Keratinocyte (primary cell): Measurements from ENCODE around the gene TEAD3.

Experiments used
- EZH2 ChIP-seq: IDR thresholded peaks from one replicate; pipeline ENCODE4 v1.6.1; 2012; ENCODE audit warnings: inconsistent platforms, mild to moderate bottlenecking, low read length, moderate library complexity
- TF ChIP-seq, protein P1 (sequence below), 3 experiments: IDR thresholded peaks in 1 of 3; conservative IDR thresholded peaks in 1 of 3; optimal IDR thresholded peaks in 1 of 3; 2 replicates in 2 of 3; 3 replicates in 1 of 3; pipeline versions ENCODE3 to v1.5.1; 2011; ENCODE audit warnings: low read length in 3 of 3, mild to moderate bottlenecking in 3 of 3, moderate library complexity in 2 of 3, control low read depth in 1 of 3, inconsistent platforms in 1 of 3; ENCODE audit not compliant: insufficient read depth in 2 of 3; ENCODE audit errors: extremely low read depth in 1 of 3

DNA sequence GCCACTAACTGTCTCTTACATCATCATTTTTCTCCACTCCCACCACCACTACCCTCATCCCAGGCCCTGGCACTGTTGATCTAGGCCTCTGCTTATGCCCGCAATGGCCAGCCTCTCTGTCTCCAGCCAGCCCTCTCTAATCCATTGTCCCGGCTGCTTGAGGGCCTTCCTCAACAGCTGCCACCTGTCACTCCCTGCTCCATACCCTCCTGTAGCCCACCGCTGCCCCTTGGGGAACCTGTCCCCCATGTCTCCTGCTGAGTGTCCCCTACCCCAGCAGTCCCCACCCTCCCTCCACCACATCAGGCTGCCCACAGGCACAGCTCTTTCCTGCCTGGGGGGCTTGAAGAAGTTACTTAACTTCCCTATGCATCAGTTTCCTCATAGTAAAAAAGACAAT lies 13.4 kb downstream of the TEAD3 start:
- TF ChIP-seq, protein P1, sequence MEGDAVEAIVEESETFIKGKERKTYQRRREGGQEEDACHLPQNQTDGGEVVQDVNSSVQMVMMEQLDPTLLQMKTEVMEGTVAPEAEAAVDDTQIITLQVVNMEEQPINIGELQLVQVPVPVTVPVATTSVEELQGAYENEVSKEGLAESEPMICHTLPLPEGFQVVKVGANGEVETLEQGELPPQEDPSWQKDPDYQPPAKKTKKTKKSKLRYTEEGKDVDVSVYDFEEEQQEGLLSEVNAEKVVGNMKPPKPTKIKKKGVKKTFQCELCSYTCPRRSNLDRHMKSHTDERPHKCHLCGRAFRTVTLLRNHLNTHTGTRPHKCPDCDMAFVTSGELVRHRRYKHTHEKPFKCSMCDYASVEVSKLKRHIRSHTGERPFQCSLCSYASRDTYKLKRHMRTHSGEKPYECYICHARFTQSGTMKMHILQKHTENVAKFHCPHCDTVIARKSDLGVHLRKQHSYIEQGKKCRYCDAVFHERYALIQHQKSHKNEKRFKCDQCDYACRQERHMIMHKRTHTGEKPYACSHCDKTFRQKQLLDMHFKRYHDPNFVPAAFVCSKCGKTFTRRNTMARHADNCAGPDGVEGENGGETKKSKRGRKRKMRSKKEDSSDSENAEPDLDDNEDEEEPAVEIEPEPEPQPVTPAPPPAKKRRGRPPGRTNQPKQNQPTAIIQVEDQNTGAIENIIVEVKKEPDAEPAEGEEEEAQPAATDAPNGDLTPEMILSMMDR (optimal IDR thresholded peaks at IDR 0.05 in 1 of 3, IDR thresholded peaks at IDR 0.05 in 1 of 3, conservative IDR thresholded peaks at IDR 0.05 in 1 of 3; ENCODE audit: extremely low read depth in 1 of 3, insufficient read depth in 2 of 3, low read length in 3 of 3), result no peak
- no peak for TF ChIP-seq EZH2
